Diencephalon (tissue), 1 donor: ENCODE results near the gene SERPINA10. TPM values are rescaled to one million over a fixed set of nuclear protein-coding genes. Genes with fewer than 3 reads are reported as not detected.

Experiments used
- total RNA-seq: library from RNA; depleted of rRNA; stranded (reverse); fragments of >200 nt; gene quantifications from one replicate; pipeline ENCODE4 v1.2.3, GENCODE V29; 2014

Gene SERPINA10
- not detected for total RNA-seq

GRCh38 chr14:94292872-94293577 lies at the start of gene SERPINA10:
TSS of gene SERPINA10 (minus strand) at chr14:94293268. CDS start at chr14:94290593, 2,675 bp downstream.

DNA sequence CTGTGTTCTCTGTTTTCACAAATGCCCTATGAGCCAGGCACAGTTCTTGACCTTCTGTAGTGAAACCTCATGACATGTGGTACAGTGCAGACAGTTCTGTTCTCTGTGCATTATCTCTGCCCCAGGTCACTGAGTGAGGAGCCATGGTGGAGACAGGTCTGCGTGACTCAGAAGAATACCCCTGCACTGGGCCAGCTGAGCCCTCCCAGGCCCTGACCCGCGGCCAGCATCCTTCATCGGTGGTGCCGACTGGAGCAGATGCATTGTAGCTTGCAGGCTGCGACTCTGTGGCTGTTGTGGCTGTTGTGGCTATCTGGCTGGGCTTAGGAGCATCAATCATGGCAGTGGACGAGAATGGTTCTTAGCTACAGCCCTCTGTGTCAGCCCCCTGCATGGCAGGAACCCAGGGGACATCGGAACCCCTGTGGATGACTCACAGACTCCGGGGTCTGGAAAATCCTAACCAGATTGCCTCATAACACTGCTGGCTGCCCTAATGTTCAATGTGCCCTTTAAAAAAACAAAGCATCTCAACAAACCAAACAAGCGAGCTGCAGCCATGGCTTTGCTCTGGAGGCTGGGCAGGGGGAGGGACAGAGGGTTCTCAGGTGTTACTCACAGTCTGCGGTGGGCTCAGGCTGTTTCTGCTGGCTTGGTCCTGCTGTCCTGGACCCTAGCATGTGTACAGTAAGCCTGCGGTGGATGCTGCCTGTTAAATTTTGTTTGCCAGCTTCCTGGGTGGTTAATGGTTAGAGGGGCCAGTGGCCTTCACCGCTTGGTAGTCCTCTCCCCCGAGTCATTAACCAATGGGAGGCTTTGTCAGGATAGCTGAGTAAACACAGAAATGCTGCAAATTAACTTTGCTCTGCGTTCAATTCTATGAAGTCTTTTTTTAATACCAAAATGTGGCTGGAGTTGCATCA lies 29.8 kb upstream of the SERPINA10 start, which contains the start of gene SERPINA6:
SERPINA6 (minus strand) TSS at position 689 of the 923 bp plus-strand sequence. CDS start 8,688 bp downstream, outside the sequence.

Other genes starting within 250 kb of the SERPINA10 start
- 122 TPM for gene DDX24, start 212.1 kb downstream of the SERPINA10 start, total RNA-seq
- 15.7 TPM for gene IFI27L1, start 212.0 kb downstream of the SERPINA10 start, total RNA-seq
- 24.2 TPM for gene IFI27, start 182.5 kb downstream of the SERPINA10 start, total RNA-seq
- 33.9 TPM for gene IFI27L2, start 163.7 kb downstream of the SERPINA10 start, total RNA-seq
- 11.8 TPM for gene PPP4R4, start 118.9 kb downstream of the SERPINA10 start, total RNA-seq
- not detected for gene SERPINA6, start 30.1 kb upstream of the SERPINA10 start, total RNA-seq
- gene SERPINA2, start 73.4 kb upstream of the SERPINA10 start, total RNA-seq, result not detected
- 3.2 TPM for gene SERPINA1, start 95.3 kb upstream of the SERPINA10 start, total RNA-seq
- gene SERPINA11, start 159.5 kb upstream of the SERPINA10 start, total RNA-seq, result not detected
- gene SERPINA9, start 182.9 kb upstream of the SERPINA10 start, total RNA-seq, result not detected
- not detected for gene SERPINA12, start 216.2 kb upstream of the SERPINA10 start, total RNA-seq